Subcutaneous adipose tissue (tissue), 4 donors: Measurements from ENCODE around the gene DCLK1. TPM values are rescaled to one million over a fixed set of nuclear protein-coding genes. Genes with fewer than 3 reads are reported as not detected.

Experiments
- total RNA-seq, 4 donors: library from RNA; depleted of rRNA; stranded (reverse); fragments of >200 nt; gene quantifications; one replicate each; pipeline ENCODE4 v1.1.0, GENCODE V29; 2016
- TF ChIP-seq, protein P1 (sequence below): fragments of 450-650 bp; IDR thresholded peaks from one replicate; pipeline ENCODE4 v1.5.1; 2016; ENCODE audit warnings: low read depth, mild to moderate bottlenecking, control low read depth, antibody characterized with exemption, moderate library complexity

The DCLK1 gene
- total RNA-seq, 4 donors from 2014 or later = 78.9 to 116 (median 106) TPM

DNA sequence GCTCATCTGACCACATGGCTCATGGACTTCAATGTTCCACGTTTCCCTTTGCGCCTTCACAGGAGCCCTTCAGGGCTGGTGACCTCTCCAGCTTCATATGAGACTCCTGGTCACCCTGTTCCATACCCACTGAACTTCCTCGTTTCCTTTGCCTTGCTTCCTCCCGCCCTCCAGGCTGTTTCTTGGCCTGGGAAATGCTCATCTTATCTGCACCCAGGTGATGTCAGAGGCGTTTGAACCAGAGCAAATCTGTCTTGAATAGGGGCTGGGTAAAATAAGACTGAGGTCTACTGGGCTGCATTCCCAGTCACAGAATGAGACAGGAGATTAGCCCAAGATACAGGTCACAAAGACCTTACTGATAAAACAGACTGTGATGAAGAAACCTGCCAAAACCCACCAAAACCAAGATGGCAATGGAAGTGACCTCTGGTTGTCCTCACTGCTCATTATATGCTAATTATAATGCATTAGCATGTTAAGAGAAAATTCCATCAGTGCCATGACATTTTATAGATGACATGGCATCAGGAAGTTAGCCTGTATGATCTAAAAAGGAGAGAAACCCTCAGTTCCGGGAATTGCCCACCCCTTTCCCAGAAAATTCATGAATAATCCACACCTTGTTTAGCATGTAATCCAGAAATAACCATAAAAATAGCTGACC lies 102.7 kb downstream of the DCLK1 start:
- TF ChIP-seq, protein P1, sequence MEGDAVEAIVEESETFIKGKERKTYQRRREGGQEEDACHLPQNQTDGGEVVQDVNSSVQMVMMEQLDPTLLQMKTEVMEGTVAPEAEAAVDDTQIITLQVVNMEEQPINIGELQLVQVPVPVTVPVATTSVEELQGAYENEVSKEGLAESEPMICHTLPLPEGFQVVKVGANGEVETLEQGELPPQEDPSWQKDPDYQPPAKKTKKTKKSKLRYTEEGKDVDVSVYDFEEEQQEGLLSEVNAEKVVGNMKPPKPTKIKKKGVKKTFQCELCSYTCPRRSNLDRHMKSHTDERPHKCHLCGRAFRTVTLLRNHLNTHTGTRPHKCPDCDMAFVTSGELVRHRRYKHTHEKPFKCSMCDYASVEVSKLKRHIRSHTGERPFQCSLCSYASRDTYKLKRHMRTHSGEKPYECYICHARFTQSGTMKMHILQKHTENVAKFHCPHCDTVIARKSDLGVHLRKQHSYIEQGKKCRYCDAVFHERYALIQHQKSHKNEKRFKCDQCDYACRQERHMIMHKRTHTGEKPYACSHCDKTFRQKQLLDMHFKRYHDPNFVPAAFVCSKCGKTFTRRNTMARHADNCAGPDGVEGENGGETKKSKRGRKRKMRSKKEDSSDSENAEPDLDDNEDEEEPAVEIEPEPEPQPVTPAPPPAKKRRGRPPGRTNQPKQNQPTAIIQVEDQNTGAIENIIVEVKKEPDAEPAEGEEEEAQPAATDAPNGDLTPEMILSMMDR = no peak

DNA sequence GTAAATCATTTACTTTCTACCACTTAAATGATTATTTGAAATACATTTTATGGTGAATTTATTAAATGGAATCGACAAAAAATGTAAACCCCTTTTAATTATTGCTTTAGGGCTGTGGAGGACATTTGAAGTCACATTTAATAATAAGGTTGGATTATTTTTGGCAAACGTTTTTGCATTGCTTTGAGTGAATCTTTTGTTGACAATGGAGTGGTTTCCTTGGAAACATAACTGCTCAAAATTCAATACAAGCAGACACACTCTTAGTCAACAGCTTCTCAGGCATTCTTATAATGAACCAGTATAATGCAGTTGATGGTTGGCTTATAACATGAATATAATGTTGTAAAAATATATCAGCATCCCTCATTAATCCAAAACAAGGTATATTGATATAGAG lies 104.7 kb downstream of the DCLK1 start:
- TF ChIP-seq, protein P1 = no peak

DNA sequence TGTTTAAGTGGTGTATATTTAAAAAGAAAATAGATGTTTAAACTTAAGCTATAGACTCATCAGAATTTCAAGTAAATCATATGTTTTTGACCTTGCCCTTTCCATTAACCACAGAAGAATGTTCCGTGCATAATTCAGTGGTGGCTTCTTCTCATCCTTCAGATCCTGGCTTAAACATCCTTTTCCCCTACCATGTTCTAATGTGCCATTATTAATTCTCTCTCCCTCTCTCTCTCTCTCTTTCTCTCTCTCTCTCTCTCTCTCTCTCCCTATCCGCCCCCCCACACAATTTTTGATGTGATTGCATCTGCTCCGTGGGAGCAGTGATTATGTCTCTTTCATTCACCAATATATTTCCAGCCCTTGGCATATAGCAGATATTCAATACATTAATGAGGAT lies 116.4 kb downstream of the DCLK1 start:
- TF ChIP-seq, protein P1 = no peak

DNA sequence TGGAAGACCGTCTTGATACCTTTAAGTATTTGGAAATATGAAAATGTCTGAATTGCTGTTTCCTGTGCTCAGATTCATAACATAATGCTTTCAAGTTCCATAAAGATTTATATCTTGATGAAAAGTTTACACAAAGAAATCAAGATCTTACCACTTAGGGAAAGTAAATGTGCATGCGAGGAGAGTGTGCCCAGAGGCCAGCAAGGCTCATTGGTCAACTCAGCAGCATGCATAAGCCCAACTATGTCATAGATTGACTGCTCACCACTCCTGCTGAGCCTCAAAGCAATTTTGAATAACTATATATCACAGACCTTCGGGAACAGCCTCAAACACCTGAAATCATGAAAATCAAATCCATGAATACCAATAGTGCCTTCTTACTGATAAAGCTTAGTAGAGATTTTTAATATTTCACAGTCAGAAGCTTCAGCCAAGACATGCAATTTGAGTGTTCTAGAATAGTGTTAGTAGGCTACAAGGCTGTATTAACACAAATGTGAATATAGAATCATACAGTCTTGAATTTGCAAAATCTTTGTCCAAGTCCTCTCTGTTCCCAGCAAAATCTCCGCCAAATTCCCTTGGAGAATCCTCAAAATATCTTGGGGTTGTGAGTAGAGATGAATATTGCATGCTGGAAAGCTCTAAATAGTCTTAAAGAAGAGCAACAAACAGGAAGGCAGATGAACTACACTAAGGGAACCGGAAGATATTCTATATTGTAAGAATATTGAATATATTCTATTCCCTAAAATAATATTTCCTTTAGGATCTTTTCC lies 124.1 kb downstream of the DCLK1 start:
- TF ChIP-seq, protein P1 = no peak

DNA sequence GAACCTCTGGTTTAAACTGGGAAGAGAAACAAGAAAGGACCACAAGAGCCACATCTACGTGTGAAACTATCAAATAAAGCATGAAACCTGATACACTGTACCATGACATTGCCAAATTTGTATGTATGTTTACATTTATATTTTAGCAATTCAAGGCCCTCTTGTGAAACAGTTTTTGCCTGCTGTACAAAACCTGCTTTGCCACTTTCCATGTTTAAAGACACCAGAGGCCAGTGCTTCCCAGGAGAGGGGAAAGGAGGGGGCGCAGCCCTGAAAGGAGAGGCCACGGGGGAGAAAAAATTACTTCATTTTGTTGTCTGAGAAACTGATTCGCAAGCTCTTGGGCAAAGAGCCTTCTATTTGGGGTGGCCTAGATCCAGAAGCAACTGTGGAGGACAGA lies 124.8 kb downstream of the DCLK1 start:
- TF ChIP-seq, protein P1 = no peak

DNA sequence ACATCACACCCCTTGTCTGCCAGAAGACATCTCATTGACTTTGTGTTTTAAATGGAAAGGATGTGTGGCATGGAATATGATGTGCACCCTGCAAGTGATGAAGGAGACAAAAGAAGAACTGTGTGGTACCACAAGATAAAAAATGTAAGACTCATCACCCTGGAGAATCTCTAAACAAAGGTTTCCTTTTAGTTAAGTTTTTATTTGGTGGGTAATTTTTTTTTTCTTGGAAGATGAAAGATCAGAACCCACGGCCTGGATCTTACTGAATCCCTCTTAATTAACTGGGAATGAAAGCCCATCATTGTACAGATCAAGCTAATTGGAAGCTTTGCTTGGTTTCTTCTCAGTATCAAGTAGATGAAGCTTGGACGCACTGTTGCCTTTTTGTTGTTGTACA lies 129.6 kb downstream of the DCLK1 start:
- TF ChIP-seq, protein P1 = no peak

DNA sequence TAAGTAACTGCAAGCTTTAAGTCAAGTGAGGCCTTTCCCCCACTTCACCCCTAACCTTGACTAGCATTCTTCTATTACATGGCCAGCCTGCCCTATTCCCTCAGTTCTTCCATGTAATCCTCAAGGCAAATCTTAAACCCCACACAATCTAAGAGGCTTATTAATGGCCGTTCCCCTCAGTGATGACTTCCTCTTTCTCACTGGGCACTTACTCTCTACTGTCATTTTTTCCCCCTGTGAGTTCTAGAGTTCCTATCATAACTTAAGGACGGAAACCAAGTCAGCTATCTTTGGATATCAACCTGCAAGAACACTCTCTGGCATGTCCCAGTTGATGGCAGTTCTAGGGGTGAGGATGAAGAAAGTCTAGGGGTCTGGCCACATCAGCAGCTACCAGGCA lies 131.2 kb downstream of the DCLK1 start:
- TF ChIP-seq, protein P1 = no peak
